ENCODE measurements around the gene CCL25.

CCL25 gene

GRCh38 chr19:8046569-8047165, 5.9 kb upstream of the CCL25 start:
- no peak for DNase-seq

- no peak for DNase-seq
Observed at GRCh38 chr19:8050274-8051096, 2.1 kb upstream of the CCL25 start.

GRCh38 chr19:8054169-8054568, 1.6 kb downstream of the CCL25 start:
- DNase-seq = no peak

- DNase-seq = no peak
Observed at GRCh38 chr19:8056533-8056932, 4.0 kb downstream of the CCL25 start.

- DNase-seq = no peak
Observed at GRCh38 chr19:8057545-8058270, 5.1 kb downstream of the CCL25 start.

GRCh38 chr19:8064911-8065874, 12.6 kb downstream of the CCL25 start:
- DNase-seq = no peak

- no peak for DNase-seq
Observed at GRCh38 chr19:8065875-8066261, 13.3 kb downstream of the CCL25 start.

GRCh38 chr19:8069096-8069973, 16.8 kb downstream of the CCL25 start:
- DNase-seq = peak; percentile 13

- no peak for DNase-seq
Observed at GRCh38 chr19:8071912-8072311, 19.4 kb downstream of the CCL25 start.

- DNase-seq = no peak
Observed at GRCh38 chr19:8074501-8074900, 21.9 kb downstream of the CCL25 start.

GRCh38 chr19:8075158-8076074, 22.9 kb downstream of the CCL25 start:
- no peak for DNase-seq

GRCh38 chr19:8079988-8080387, 27.4 kb downstream of the CCL25 start:
- no peak for DNase-seq

- DNase-seq = no peak
Observed at GRCh38 chr19:8080832-8081231, 28.3 kb downstream of the CCL25 start.

GRCh38 chr19:8081569-8082550, 29.3 kb downstream of the CCL25 start:
- no peak for DNase-seq

- no peak for DNase-seq
Observed at GRCh38 chr19:8083141-8083540, 30.6 kb downstream of the CCL25 start.

GRCh38 chr19:8084152-8084551, 31.6 kb downstream of the CCL25 start:
- no peak for DNase-seq

GRCh38 chr19:8085598-8086408, 33.2 kb downstream of the CCL25 start:
- peak; percentile 79 for DNase-seq

GRCh38 chr19:8086849-8087248, 34.3 kb downstream of the CCL25 start:
- DNase-seq = no peak
